Measurements from ENCODE around the gene RHEBL1. TPM values are rescaled to one million over a fixed set of nuclear protein-coding genes. Genes with fewer than 3 reads are reported as not detected.

The RHEBL1 gene
- total and polyA plus RNA-seq, 2 of the 8 experiments (the other 6 are each of a cell fraction or from before 2014, with no cell fraction given) = 7.5 to 9.4 TPM

- TF ChIP-seq BACH1 (IDR thresholded peaks at IDR 0.05; ENCODE audit: low read length) = no peak
- TF ChIP-seq, protein P1, sequence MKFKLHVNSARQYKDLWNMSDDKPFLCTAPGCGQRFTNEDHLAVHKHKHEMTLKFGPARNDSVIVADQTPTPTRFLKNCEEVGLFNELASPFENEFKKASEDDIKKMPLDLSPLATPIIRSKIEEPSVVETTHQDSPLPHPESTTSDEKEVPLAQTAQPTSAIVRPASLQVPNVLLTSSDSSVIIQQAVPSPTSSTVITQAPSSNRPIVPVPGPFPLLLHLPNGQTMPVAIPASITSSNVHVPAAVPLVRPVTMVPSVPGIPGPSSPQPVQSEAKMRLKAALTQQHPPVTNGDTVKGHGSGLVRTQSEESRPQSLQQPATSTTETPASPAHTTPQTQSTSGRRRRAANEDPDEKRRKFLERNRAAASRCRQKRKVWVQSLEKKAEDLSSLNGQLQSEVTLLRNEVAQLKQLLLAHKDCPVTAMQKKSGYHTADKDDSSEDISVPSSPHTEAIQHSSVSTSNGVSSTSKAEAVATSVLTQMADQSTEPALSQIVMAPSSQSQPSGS (IDR thresholded peaks at IDR 0.05; ENCODE audit: low read length) = no peak
- TF ChIP-seq ASH2L (IDR thresholded peaks at IDR 0.05; ENCODE audit: low read length) = no peak
These were observed 41.8 kb downstream of the RHEBL1 start (continued) for GRCh38 chr12:49027846-49028555.

Measured in H1 (cell line).